Adrenal gland (tissue), 12 donors: ENCODE measurements around the gene NACC2. TPM values are rescaled to one million over a fixed set of nuclear protein-coding genes. Genes with fewer than 3 reads are reported as not detected.

Experiments used
- DNase-seq, 7 donors: peaks; one replicate each; pipeline ENCODE4 v3.0.0-alpha.2; 2019 to 2020
- H3K27ac ChIP-seq, 5 donors: fragments of 200-600 bp; sonication (generic) in 4 of 5; 1 replicate in 3 of 5; 2 replicates in 2 of 5; pipeline versions ENCODE4 v1.5.1 to v1.8.0; 2016 to 2020; ENCODE audit warnings: mild to moderate bottlenecking in 1 of 5
- H3K27me3 ChIP-seq: fragments of 200-600 bp; 2 replicates; pipeline ENCODE4 v1.8.0; 2021
- H3K36me3 ChIP-seq, 2 donors: fragments of 200-600 bp; replicated peaks in 1 of 2; 1 replicate in 1 of 2; 2 replicates in 1 of 2; pipeline versions ENCODE4 v1.5.1 to v1.8.0; 2018 to 2022
- H3K4me1 ChIP-seq, 2 donors: fragments of 200-600 bp; replicated peaks in 1 of 2; 1 replicate in 1 of 2; 2 replicates in 1 of 2; pipeline versions ENCODE4 v1.5.1 to v1.8.0; 2018 to 2021
- H3K4me3 ChIP-seq, 4 donors: fragments of 200-600 bp; sonication (generic) in 3 of 4; one replicate each; pipeline ENCODE4 v1.5.1; 2016 to 2018
- H3K9me3 ChIP-seq, 3 donors: fragments of 200-600 bp; sonication (generic) in 1 of 3; replicated peaks in 1 of 3; 1 replicate in 2 of 3; 2 replicates in 1 of 3; pipeline versions ENCODE4 v1.5.1 to v1.8.0; 2016 to 2021
- POLR2A ChIP-seq, 2 donors: fragments of 450-650 bp; IDR thresholded peaks; one replicate each; pipeline ENCODE4 v1.6.1; 2017; ENCODE audit warnings: antibody characterized with exemption in 2 of 2, mild to moderate bottlenecking in 2 of 2, moderate library complexity in 1 of 2
- WGBS, 4 donors: extraction: QIAGEN DNeasy Blood & Tissue Kit in 2 of 4; methylation state at CpG; one replicate each; pipeline versions ENCODE4 v1.1.5 to v1.1.7; 2013 to 2017; 5-methylcytosine and 5-hydroxymethylcytosine counted together
- intact Hi-C, 2 donors: fragments of 100-400 bp; cut with DNase I; formaldehyde crosslinking; loops; one replicate each; pipeline versions ENCODE4 v1.14.1 to v1.15.0; 2022 to 2023
- polyA plus RNA-seq, 3 donors: library from polyadenylated mRNA; stranded (reverse); fragments of 200-250 nt in 2 of 3; fragments of 350-450 nt in 1 of 3; fragmentation: Illumina TruSeq in 1 of 3; extraction: RNeasy Lipid Tissue Mini Kit (QIAGEN cat#74804) in 1 of 3; gene quantifications; one replicate each; pipeline ENCODE4 v1.2.3, GENCODE V29; 2013 to 2014
- total RNA-seq, 9 donors: library from RNA; depleted of rRNA in 4 of 9; stranded (reverse); fragments of >200 nt in 4 of 9; fragments of 120-200 nt in 1 of 9; fragmentation: NEBNext Ultra II Directional in 1 of 9; extraction: Animal tissue kit (Norgen Biotek cat#: 25700) in 1 of 9; gene quantifications; one replicate each; pipeline versions ENCODE4 v1.1.0 to v1.2.4, GENCODE V29; 2013 to 2023
- TF ChIP-seq, protein P1 (sequence below), 6 experiments: fragments of 450-650 bp in 4 of 6; fragments of 200-600 bp in 2 of 6; sonication (generic) in 1 of 6; IDR thresholded peaks; 1 replicate in 5 of 6; 2 replicates in 1 of 6; pipeline versions ENCODE4 v1.5.1 to v1.8.0; 2016 to 2021; ENCODE audit warnings: antibody characterized with exemption in 6 of 6, mild to moderate bottlenecking in 2 of 6, moderate library complexity in 1 of 6
- donor health status: healthy with polysubstance abuse.
- donor health status: Bipolar disorder and iron deficiency.
- donor health status: DM: yes; HTN: yes; CAD: no.
- donor health status: DM: no; HTN: no; CAD: no.
- donor health status: DM: no; HTN: no; CAD: no.
- donor health status: DM: yes; HTN: yes; CAD: no.

NACC2 gene
- total and polyA plus RNA-seq, 12 donors = 3.3 to 61.0 (median 35.3) TPM

DNA sequence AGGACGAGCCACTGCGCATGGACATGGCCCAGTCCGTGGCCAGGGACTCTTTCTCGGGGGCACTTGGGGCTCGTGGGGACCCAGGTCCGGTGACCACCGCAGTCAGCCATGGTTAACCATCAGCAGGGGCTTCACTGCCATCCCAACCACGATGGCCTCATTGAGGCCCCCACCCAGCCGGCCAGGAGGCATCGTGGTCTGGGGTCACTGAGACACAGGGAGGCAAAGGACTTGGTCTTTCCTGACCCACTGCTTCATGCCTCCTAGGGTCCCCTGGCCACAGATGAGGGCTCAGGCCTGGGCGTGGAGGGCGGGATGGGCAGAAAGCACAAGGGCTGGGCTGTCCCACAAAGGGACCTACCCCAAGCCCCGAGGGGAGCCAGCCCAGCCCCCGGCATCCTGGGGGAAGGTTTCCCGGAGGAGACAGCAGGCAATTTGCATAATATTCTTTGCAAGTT, 6.6 kb downstream of the NACC2 start:
- TF ChIP-seq, protein P1, sequence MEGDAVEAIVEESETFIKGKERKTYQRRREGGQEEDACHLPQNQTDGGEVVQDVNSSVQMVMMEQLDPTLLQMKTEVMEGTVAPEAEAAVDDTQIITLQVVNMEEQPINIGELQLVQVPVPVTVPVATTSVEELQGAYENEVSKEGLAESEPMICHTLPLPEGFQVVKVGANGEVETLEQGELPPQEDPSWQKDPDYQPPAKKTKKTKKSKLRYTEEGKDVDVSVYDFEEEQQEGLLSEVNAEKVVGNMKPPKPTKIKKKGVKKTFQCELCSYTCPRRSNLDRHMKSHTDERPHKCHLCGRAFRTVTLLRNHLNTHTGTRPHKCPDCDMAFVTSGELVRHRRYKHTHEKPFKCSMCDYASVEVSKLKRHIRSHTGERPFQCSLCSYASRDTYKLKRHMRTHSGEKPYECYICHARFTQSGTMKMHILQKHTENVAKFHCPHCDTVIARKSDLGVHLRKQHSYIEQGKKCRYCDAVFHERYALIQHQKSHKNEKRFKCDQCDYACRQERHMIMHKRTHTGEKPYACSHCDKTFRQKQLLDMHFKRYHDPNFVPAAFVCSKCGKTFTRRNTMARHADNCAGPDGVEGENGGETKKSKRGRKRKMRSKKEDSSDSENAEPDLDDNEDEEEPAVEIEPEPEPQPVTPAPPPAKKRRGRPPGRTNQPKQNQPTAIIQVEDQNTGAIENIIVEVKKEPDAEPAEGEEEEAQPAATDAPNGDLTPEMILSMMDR (IDR thresholded peaks at IDR 0.05) = no peak
- TF ChIP-seq POLR2A (IDR thresholded peaks at IDR 0.05) = no peak
- Histone ChIP-seq H3K36me3 (no peaks in the 10 kb centered on the region), H3K4me3 (no peak overlapping the region), H3K4me1 (peaks cover 10 to 72% of the 10 kb centered on the region in 2 donors), H3K27ac (peak overlapping the region in 1 of 5 donors; percentile 42), H3K9me3 (no peaks in the 10 kb centered on the region), H3K27me3 (no peaks in the 10 kb centered on the region)
- WGBS, 4 donors = 59 to 78% (median 73%) methylated on average over 2 to 15 of the region's 15 CpGs
- peak in 1 of 7 donors; percentile 7 for DNase-seq
- intact Hi-C loops = no loop called here

DNA sequence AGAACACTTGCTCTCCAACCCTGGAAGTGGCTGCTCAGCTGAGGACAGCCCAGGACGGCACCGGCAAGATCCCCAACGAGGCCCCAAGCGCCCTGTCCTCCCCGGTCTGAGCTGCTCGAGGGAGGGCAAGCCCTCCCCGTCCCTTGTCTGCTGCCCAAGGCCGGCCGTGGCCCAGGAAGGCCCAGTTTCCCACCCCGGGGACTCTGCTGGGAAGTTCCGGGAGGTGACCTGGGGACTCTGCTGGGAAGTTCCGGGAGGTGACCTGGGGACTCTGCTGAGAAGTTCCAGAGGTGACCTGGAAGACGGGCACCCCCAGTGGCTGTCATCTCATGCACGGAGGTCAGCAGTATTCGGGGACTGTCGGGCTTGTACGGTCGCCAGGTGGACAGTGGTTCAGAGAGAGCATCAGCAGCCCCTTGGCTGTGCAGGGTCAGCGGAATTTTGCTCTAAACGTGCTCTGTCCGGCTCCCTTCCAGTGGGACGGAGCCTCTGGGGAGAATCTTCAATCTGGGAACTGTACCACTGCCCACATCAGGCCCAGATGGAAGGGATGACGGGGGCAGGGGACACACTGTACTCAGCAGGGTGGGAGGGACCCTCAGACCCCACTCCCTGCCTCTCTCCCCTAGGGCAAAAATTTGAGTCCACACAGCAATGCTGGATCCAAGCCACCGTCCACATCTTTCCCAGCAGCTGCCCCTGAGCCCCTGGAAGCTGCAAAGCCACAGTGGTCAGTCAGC, 7.2 kb downstream of the NACC2 start:
- H3K36me3 ChIP-seq = no peaks in the 10 kb centered on the region
- intact Hi-C loops = no loop called here
- H3K9me3 ChIP-seq = no peaks in the 10 kb centered on the region
- no peak overlapping the region for H3K4me3 ChIP-seq
- H3K4me1 ChIP-seq = peaks cover 5 to 66% of the 10 kb centered on the region in 2 donors
- H3K27me3 ChIP-seq = no peaks in the 10 kb centered on the region
- peak overlapping the region in 2 of 5 donors; percentile 13 to 42 for H3K27ac ChIP-seq
- TF ChIP-seq POLR2A (IDR thresholded peaks at IDR 0.05) = no peak
- TF ChIP-seq, protein P1 (IDR thresholded peaks at IDR 0.05) = no peak
- WGBS, 4 donors = 50 to 77% (median 62%) methylated on average over 9 to 24 of the region's 24 CpGs
- DNase-seq = peak in 4 of 7 donors; percentile 44 to 68 (median 58)

DNA sequence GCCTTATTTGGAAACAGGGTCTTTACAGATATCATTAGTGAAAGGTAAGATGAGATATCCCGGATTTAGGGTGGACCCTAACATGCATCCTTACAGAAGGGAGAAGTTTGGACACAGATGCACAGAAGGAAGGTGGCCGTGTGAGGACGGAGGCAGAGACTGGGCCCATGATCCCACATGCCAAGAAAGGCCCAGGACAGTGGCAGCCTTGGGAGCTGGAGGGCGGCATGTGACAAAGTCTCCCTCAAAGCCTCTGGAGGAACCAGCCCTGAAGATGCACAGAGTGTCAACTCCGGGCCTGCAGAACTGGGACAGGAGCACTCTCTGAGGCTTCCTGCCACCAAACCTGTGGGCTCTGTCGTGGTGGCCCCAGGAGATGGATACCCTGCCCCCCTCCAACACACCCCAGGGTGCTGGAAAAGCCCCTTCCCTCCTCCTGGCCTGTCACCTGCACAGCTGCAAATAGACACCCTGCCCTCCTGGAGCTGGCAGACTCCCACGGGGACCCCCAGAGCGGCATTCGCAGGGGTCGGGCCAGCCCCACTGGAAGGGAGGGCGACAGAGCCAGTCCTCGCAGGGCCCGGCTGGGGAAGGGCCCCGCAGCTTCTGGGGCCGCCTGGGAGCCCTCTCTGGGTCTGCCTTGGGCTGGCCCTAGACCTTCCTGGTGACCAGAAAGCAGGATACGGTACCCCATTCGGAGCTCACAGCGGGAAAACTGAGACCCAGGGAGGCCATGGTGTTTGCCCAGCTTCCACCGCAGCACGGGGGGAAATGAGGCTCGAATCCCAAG, 7.9 kb downstream of the NACC2 start:
- Histone ChIP-seq H3K27me3 (no peaks in the 10 kb centered on the region), H3K9me3 (no peaks in the 10 kb centered on the region), H3K27ac (peak overlapping the region in 2 of 5 donors; percentile 13 to 42), H3K4me3 (no peak overlapping the region), H3K36me3 (no peaks in the 10 kb centered on the region), H3K4me1 (peaks cover 5 to 63% of the 10 kb centered on the region in 2 donors)
- 77 to 86% (median 85%) methylated on average over 8 to 21 of the region's 21 CpGs for WGBS, 4 donors
- no peak for TF ChIP-seq POLR2A (IDR thresholded peaks at IDR 0.05)
- TF ChIP-seq, protein P1 (IDR thresholded peaks at IDR 0.05) = no peak
- peak in 2 of 7 donors; percentile 4 to 16 for DNase-seq
- intact Hi-C loops = no loop called here

DNA sequence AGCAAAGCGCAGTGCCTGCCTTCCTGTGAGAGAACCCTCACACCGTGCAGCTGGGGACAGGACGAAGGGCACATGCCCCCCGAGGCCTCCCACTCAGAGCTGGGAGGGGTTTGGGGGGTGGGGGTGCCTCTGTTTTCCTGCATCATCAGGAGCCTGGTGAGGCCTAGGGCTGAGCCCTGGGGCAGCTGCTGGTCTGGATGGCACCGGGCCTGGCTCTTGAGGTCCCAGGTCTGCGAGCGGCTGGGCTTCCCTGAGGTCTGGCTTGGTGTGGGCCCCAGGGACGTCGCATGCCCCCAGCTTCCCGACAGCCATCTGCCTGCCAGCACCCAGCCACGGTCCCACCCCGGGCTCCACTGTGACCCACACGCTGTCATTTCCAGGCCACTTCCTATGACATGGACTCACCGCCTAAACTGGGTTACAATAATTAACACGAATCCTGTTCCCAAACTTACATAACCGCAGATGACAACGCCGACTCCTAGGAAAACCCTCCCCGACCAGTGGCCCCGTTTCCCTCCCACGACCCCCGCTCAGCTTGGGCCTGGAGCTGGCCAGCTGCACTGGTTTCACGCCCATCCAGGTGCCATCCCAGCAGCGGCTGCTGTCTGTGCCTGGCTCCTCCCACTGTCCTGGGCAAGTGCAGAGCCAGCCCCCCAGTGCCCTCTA, 8.7 kb downstream of the NACC2 start:
- Histone ChIP-seq H3K4me1 (peaks cover 5 to 65% of the 10 kb centered on the region in 2 donors), H3K36me3 (no peaks in the 10 kb centered on the region), H3K27ac (peak overlapping the region in 2 of 5 donors; percentile 54), H3K4me3 (no peak overlapping the region), H3K9me3 (no peaks in the 10 kb centered on the region), H3K27me3 (no peaks in the 10 kb centered on the region)
- WGBS, 4 donors = 68 to 80% (median 76%) methylated on average over 14 to 24 of the region's 24 CpGs
- no peak for TF ChIP-seq POLR2A (IDR thresholded peaks at IDR 0.05)
- TF ChIP-seq, protein P1 (IDR thresholded peaks at IDR 0.05) = no peak
- DNase-seq = peak in 5 of 7 donors; percentile 19 to 52 (median 28)
- intact Hi-C loops = no loop called here
